SK-N-SH (cell line): ENCODE data around the gene PBOV1. TPM values are rescaled to one million over a fixed set of nuclear protein-coding genes. Genes with fewer than 3 reads are reported as not detected.

Source experiments
- CTCF ChIA-PET: fragments of 300-600, 350-600 bp; formaldehyde crosslinking; extraction: SDS; loops from one replicate; lab custom pipeline; 2021; lab: Yijun Ruan, JAX
- POLR2A ChIA-PET: fragments of 350-600 bp; sonication (Branson Sonifier 250); formaldehyde crosslinking; extraction: SDS; loops from one replicate; lab custom pipeline; 2020; ENCODE audit warnings: antibody characterized with exemption, inconsistent platforms; lab: Yijun Ruan, JAX
- DNase-seq: peaks from one replicate; pipeline ENCODE4 v3.0.0; 2012
- H2AFZ ChIP-seq: fragments of 200-600 bp; sonication (generic); 2 replicates; pipeline ENCODE4 v1.8.1; 2016; ENCODE audit warnings: antibody characterized with exemption, mild to moderate bottlenecking, low read depth
- H3F3A ChIP-seq: fragments of 200-600 bp; sonication (generic); replicated peaks from 2 replicates; pipeline ENCODE3; 2016; ENCODE audit warnings: antibody characterized with exemption, mild to moderate bottlenecking; ENCODE audit not compliant: insufficient read depth
- H3K27ac ChIP-seq, 2 experiments: fragments of 200-500 bp in 1 of 2; fragments of 200-600 bp in 1 of 2; sonication (Bioruptor generic) in 1 of 2; sonication (generic), shearing (Covaris generic) in 1 of 2; 2 replicates each; pipeline versions ENCODE4 v1.5.1 to v1.6.1; 2014 to 2016; ENCODE audit warnings: low read depth in 2 of 2, inconsistent platforms in 1 of 2, low read length in 1 of 2, mild to moderate bottlenecking in 1 of 2, mixed read lengths in 1 of 2
- H3K27me3 ChIP-seq: fragments of 200-600 bp; sonication (generic), shearing (Covaris generic); 2 replicates; pipeline ENCODE4 v1.6.1; 2016; ENCODE audit warnings: mixed run types; ENCODE audit not compliant: insufficient read depth
- H3K36me3 ChIP-seq, 2 experiments: fragments of 200-500 bp in 1 of 2; fragments of 200-600 bp in 1 of 2; sonication (Bioruptor generic) in 1 of 2; sonication (generic) in 1 of 2; replicated peaks in 1 of 2; 2 replicates each; pipeline versions ENCODE3 to v1.5.1; 2014 to 2016; ENCODE audit warnings: low read length in 1 of 2, mild to moderate bottlenecking in 1 of 2; ENCODE audit not compliant: insufficient read depth in 2 of 2, control insufficient read depth in 1 of 2
- H3K4me1 ChIP-seq, 2 experiments: fragments of 200-500 bp in 1 of 2; fragments of 200-600 bp in 1 of 2; sonication (Bioruptor generic) in 1 of 2; sonication (generic), shearing (Covaris generic) in 1 of 2; 2 replicates each; pipeline versions ENCODE4 v1.5.1 to v1.6.1; 2014 to 2016; ENCODE audit warnings: low read depth in 1 of 2, low read length in 1 of 2, mixed run types in 1 of 2; ENCODE audit not compliant: insufficient read depth in 2 of 2, control insufficient read depth in 1 of 2
- H3K4me2 ChIP-seq: fragments of 200-600 bp; sonication (generic), shearing (Covaris generic); 2 replicates; pipeline ENCODE4 v1.6.1; 2017; ENCODE audit warnings: mixed run types
- H3K4me3 ChIP-seq, 2 experiments: fragments of 200-500 bp in 1 of 2; fragments of 200-600 bp in 1 of 2; sonication (Bioruptor generic) in 1 of 2; sonication (generic), shearing (Covaris generic) in 1 of 2; 2 replicates each; pipeline versions ENCODE4 v1.5.1 to v1.8.1; 2014 to 2016; ENCODE audit warnings: low read depth in 2 of 2, inconsistent platforms in 1 of 2, low read length in 1 of 2, mild to moderate bottlenecking in 1 of 2, mixed read lengths in 1 of 2, moderate library complexity in 1 of 2
- H3K79me2 ChIP-seq: fragments of 200-600 bp; sonication (generic); 2 replicates; pipeline ENCODE4 v1.8.1; 2017; ENCODE audit warnings: mild to moderate bottlenecking; ENCODE audit not compliant: insufficient read depth
- H3K9ac ChIP-seq: fragments of 200-600 bp; sonication (generic); 2 replicates; pipeline ENCODE4 v1.6.1; 2017; ENCODE audit warnings: mixed run types
- H3K9me2 ChIP-seq: fragments of 200-600 bp; sonication (generic); 2 replicates; pipeline ENCODE4 v1.6.1; 2017; ENCODE audit warnings: mixed run types
- H3K9me3 ChIP-seq: fragments of 200-600 bp; sonication (generic); 2 replicates; pipeline ENCODE4 v1.6.1; 2017; ENCODE audit warnings: mixed run types, mild to moderate bottlenecking, moderate library complexity
- H4K20me1 ChIP-seq: fragments of 200-600 bp; sonication (generic); 2 replicates; pipeline ENCODE4 v1.6.1; 2017; ENCODE audit warnings: mild to moderate bottlenecking, mixed run types; ENCODE audit not compliant: insufficient read depth
- ELF1 ChIP-seq: IDR thresholded peaks from 2 replicates; pipeline ENCODE4 v1.4.0; 2012
- EP300 ChIP-seq, 2 experiments: IDR thresholded peaks; 2 replicates each; pipeline versions ENCODE4 v1.4.0 to v1.6.1; 2012; ENCODE audit warnings: borderline replicate concordance in 1 of 2, low read depth in 1 of 2, low read length in 1 of 2
- FOXJ3 ChIP-seq: sonication (generic); formaldehyde crosslinking; IDR thresholded peaks from 2 replicates; pipeline ENCODE4 v1.5.1; 2020; ENCODE audit warnings: mild to moderate bottlenecking, missing genetic modification reagents
- GABPA ChIP-seq: IDR thresholded peaks from 2 replicates; pipeline ENCODE4 v1.4.0; 2012; ENCODE audit warnings: low read depth, mild to moderate bottlenecking
- GATA2 ChIP-seq: sonication (generic); formaldehyde crosslinking; IDR thresholded peaks from 2 replicates; pipeline ENCODE4 v1.5.0; 2020; ENCODE audit warnings: mild to moderate bottlenecking, missing genetic modification reagents
- POLR2AphosphoS5 ChIP-seq: IDR thresholded peaks from 2 replicates; pipeline ENCODE4 v1.6.1; 2012; ENCODE audit warnings: low read depth, low read length
- RCOR1 ChIP-seq: fragments of 150-350 bp; IDR thresholded peaks from 2 replicates; pipeline ENCODE4 v1.6.1; 2017; ENCODE audit warnings: antibody characterized with exemption, low read length
- RXRA ChIP-seq: IDR thresholded peaks from 2 replicates; pipeline ENCODE4 v1.4.0; 2012; ENCODE audit warnings: low read depth, mild to moderate bottlenecking, borderline replicate concordance
- TCF12 ChIP-seq: IDR thresholded peaks from 2 replicates; pipeline ENCODE4 v1.4.0; 2012
- TEAD4 ChIP-seq: IDR thresholded peaks from 2 replicates; pipeline ENCODE4 v1.4.0; 2012; ENCODE audit warnings: mild to moderate bottlenecking, borderline replicate concordance; ENCODE audit not compliant: insufficient read depth
- YY1 ChIP-seq: IDR thresholded peaks from 2 replicates; pipeline ENCODE4 v1.4.0; 2012; ENCODE audit warnings: low read depth, mild to moderate bottlenecking
- ZBTB33 ChIP-seq: IDR thresholded peaks from 2 replicates; pipeline ENCODE4 v1.4.0; 2012; ENCODE audit warnings: low read depth, borderline replicate concordance
- WGBS: methylation state at CpG from one replicate; pipeline ENCODE4 v1.1.6; 2017; ENCODE audit warnings: low lambda C conversion rate; 5-methylcytosine and 5-hydroxymethylcytosine counted together
- polyA plus RNA-seq, 3 experiments: library from polyadenylated mRNA; depleted of rRNA; stranded (reverse); fragments of >200 nt; gene quantifications; 2 replicates each; pipeline ENCODE4 v1.2.3, GENCODE V29; 2012
- TF ChIP-seq, protein P1 (sequence below): fragments of 150-350 bp; IDR thresholded peaks from 2 replicates; pipeline ENCODE4 v1.6.1; 2016; ENCODE audit warnings: mild to moderate bottlenecking, low read depth, low read length
- TF ChIP-seq, protein P2 (sequence below): IDR thresholded peaks from 2 replicates; pipeline ENCODE4 v1.6.1; 2012; ENCODE audit warnings: mild to moderate bottlenecking, low read depth, low read length, moderate library complexity

PBOV1 gene
- polyA plus RNA-seq, 1 of the 3 experiments (the other 2 are of a cell fraction) = not detected

- Histone ChIP-seq H3K27ac (no peak overlapping the region), H3F3A (no peaks in the 10 kb centered on the region), H3K79me2 (no peaks in the 10 kb centered on the region), H3K4me3 (no peak overlapping the region), H3K4me2 (no peak overlapping the region), H3K4me1 (no peaks in the 10 kb centered on the region; a peak in 1 of 4 replicates), H3K36me3 (no peaks in the 10 kb centered on the region), H3K9me2 (no peaks in the 10 kb centered on the region), H4K20me1 (no peaks in the 10 kb centered on the region), H2AFZ (no peak overlapping the region), H3K9ac (no peak overlapping the region), H3K9me3 (no peaks in the 10 kb centered on the region), H3K27me3 (no peaks in the 10 kb centered on the region)
- WGBS = 50% methylated on average over 13 of the region's 13 CpGs
- DNase-seq = no peak
- TF ChIP-seq GABPA = no peak
- no peak for TF ChIP-seq TEAD4
- no peak for TF ChIP-seq RXRA
- no peak for TF ChIP-seq ELF1
- TF ChIP-seq GATA2 (CRISPR knock-in tag) = no peak
- TF ChIP-seq EP300 (IDR thresholded peaks at IDR 0.05; ENCODE audit: borderline replicate concordance in 1 of 2, low read depth in 1 of 2, low read length in 1 of 2) = no peak
- TF ChIP-seq POLR2AphosphoS5 = no peak
- no peak for TF ChIP-seq ZBTB33
- TF ChIP-seq FOXJ3 (CRISPR knock-in tag) = no peak
- TF ChIP-seq RCOR1 = no peak
- TF ChIP-seq, protein P1, sequence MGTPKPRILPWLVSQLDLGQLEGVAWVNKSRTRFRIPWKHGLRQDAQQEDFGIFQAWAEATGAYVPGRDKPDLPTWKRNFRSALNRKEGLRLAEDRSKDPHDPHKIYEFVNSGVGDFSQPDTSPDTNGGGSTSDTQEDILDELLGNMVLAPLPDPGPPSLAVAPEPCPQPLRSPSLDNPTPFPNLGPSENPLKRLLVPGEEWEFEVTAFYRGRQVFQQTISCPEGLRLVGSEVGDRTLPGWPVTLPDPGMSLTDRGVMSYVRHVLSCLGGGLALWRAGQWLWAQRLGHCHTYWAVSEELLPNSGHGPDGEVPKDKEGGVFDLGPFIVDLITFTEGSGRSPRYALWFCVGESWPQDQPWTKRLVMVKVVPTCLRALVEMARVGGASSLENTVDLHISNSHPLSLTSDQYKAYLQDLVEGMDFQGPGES = no peak
- TF ChIP-seq YY1 = no peak
- TF ChIP-seq, protein P2, sequence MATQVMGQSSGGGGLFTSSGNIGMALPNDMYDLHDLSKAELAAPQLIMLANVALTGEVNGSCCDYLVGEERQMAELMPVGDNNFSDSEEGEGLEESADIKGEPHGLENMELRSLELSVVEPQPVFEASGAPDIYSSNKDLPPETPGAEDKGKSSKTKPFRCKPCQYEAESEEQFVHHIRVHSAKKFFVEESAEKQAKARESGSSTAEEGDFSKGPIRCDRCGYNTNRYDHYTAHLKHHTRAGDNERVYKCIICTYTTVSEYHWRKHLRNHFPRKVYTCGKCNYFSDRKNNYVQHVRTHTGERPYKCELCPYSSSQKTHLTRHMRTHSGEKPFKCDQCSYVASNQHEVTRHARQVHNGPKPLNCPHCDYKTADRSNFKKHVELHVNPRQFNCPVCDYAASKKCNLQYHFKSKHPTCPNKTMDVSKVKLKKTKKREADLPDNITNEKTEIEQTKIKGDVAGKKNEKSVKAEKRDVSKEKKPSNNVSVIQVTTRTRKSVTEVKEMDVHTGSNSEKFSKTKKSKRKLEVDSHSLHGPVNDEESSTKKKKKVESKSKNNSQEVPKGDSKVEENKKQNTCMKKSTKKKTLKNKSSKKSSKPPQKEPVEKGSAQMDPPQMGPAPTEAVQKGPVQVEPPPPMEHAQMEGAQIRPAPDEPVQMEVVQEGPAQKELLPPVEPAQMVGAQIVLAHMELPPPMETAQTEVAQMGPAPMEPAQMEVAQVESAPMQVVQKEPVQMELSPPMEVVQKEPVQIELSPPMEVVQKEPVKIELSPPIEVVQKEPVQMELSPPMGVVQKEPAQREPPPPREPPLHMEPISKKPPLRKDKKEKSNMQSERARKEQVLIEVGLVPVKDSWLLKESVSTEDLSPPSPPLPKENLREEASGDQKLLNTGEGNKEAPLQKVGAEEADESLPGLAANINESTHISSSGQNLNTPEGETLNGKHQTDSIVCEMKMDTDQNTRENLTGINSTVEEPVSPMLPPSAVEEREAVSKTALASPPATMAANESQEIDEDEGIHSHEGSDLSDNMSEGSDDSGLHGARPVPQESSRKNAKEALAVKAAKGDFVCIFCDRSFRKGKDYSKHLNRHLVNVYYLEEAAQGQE = no peak
- TF ChIP-seq TCF12 = no peak
- POLR2A ChIA-PET = no interaction called here
- CTCF ChIA-PET = interaction anchor here (0.5 to 1.3 kb wide), 2 partner anchors 164 to 763 kb away, joined by 3 read pairs; partner anchors contain the start of gene HEBP2
Measured at GRCh38 chr6:138240476-138241245, 22.4 kb upstream of the PBOV1 start.
